HUES6 (cell line): Measurements from ENCODE around the gene L3HYPDH.
"Not testable (repeated sequence)": the region's sequence is repeated elsewhere in the genome, so short reads cannot be mapped to it uniquely, and the experiment has no call there.

Experiments used
- H3K27ac ChIP-seq: 2 replicates; pipeline ENCODE4 v1.7.0; 2013; ENCODE audit warnings: low read depth, mild to moderate bottlenecking, low read length, inconsistent platforms
- H3K27me3 ChIP-seq: 2 replicates; pipeline ENCODE4 v1.6.1; 2013; ENCODE audit warnings: low read length; ENCODE audit not compliant: control insufficient read depth, insufficient read depth
- H3K36me3 ChIP-seq: 2 replicates; pipeline ENCODE4 v1.6.1; 2013; ENCODE audit warnings: low read length; ENCODE audit not compliant: control insufficient read depth, insufficient read depth
- H3K4me1 ChIP-seq: 2 replicates; pipeline ENCODE4 v1.6.1; 2013; ENCODE audit warnings: low read length; ENCODE audit not compliant: control insufficient read depth, insufficient read depth
- H3K4me3 ChIP-seq: 2 replicates; pipeline ENCODE4 v1.5.1; 2013; ENCODE audit warnings: low read depth, low read length
- H3K9ac ChIP-seq: one replicate; pipeline ENCODE4 v1.6.1; 2013; ENCODE audit warnings: mild to moderate bottlenecking, low read length
- H3K9me3 ChIP-seq: 2 replicates; pipeline ENCODE4 v1.6.1; 2013; ENCODE audit warnings: low read depth, low read length; ENCODE audit not compliant: control insufficient read depth, insufficient read depth

The L3HYPDH gene

GRCh38 chr14:59455411-59455810, 28.8 kb downstream of the L3HYPDH start:
- H3K27ac ChIP-seq, result no peak overlapping the region
- no peak overlapping the region for H3K9ac ChIP-seq
- peaks cover under 1% of the 10 kb centered on the region; the same call in 1 of the 2 replicates for H3K36me3 ChIP-seq
- H3K9me3 ChIP-seq, result no peaks in the 10 kb centered on the region
- H3K4me1 ChIP-seq, result no peaks in the 10 kb centered on the region
- no peak overlapping the region for H3K4me3 ChIP-seq
- H3K27me3 ChIP-seq, result no peaks in the 10 kb centered on the region

DNA sequence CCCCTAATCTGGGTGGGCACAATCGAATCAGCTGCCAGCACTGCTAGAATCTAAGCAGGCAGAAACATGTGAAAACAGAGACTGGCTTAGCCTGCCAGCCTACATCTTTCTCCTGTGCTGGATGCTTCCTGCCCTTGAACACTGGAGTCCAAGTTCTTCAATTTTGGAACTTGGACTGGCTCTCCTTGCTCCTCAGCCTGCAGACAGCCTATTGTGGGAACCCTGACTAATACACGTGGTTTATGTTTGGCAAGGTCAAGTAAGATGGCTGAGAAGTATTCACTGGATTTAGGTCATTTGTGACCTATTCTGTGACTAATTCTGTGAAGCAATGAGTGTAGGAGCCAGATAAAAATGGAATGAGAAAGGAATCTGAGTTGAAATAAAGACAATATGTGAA, 30.1 kb downstream of the L3HYPDH start:
- Histone ChIP-seq H3K4me3 (no peak overlapping the region), H3K4me1 (no peaks in the 10 kb centered on the region), H3K9me3 (no peaks in the 10 kb centered on the region), H3K36me3 (no peaks in the 10 kb centered on the region; the same call in 1 of the 2 replicates), H3K27me3 (no peaks in the 10 kb centered on the region), H3K9ac (no peak overlapping the region), H3K27ac (no peak overlapping the region)

- H3K27ac ChIP-seq, result no peak overlapping the region
- no peak overlapping the region for H3K9ac ChIP-seq
- no peaks in the 10 kb centered on the region; the same call in 1 of the 2 replicates for H3K36me3 ChIP-seq
- H3K4me3 ChIP-seq, result no peak overlapping the region
- H3K9me3 ChIP-seq, result no peaks in the 10 kb centered on the region
- no peaks in the 10 kb centered on the region for H3K27me3 ChIP-seq
- H3K4me1 ChIP-seq, result no peaks in the 10 kb centered on the region
Measured at GRCh38 chr14:59451849-59452248, 32.4 kb downstream of the L3HYPDH start.

DNA sequence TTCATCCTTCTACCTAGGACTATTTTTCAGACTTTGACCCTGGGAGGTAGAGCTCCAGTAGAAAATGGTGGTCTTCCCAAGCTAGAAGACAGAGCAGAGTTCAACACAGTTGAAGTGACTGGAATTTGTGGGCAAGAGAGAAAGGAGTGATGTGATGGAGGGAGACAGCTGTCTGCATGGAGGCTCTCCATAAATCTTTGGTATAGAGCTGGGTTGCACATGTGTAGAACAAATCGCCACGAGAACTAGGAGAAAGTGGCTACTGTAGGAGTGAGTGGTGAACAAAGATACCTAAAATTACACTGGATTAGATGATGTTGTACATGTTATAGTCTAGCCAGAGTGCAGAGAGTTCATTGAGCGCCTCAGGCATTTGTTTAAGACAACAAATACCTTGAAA, 33.5 kb downstream of the L3HYPDH start:
- Histone ChIP-seq H3K36me3 (no peaks in the 10 kb centered on the region; the same call in 1 of the 2 replicates), H3K27ac (no peak overlapping the region), H3K27me3 (no peaks in the 10 kb centered on the region), H3K9me3 (no peaks in the 10 kb centered on the region), H3K4me3 (no peak overlapping the region), H3K9ac (no peak overlapping the region), H3K4me1 (no peaks in the 10 kb centered on the region)

DNA sequence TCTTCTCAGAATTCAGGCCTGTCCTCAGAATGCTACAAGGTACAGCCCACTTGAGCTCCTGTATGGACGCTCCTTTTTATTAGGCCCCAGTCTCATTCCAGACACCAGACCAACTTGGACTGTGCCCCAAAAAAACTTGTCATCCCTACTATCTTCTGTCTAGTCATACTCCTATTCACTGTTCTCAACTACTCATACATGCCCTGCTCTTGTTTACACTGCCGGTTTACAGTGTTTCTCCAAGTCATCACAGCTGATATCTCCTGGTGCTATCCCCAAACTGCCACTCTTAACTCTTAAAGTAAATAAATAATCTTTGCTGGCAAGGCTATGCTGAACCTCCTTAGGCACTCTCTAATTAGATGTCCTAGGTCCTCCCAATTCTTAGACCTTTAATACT, 35.5 kb downstream of the L3HYPDH start:
- not testable (repeated sequence) for H3K9ac ChIP-seq, H3K36me3 ChIP-seq, H3K9me3 ChIP-seq, H3K4me3 ChIP-seq, H3K27ac ChIP-seq, H3K27me3 ChIP-seq, H3K4me1 ChIP-seq

DNA sequence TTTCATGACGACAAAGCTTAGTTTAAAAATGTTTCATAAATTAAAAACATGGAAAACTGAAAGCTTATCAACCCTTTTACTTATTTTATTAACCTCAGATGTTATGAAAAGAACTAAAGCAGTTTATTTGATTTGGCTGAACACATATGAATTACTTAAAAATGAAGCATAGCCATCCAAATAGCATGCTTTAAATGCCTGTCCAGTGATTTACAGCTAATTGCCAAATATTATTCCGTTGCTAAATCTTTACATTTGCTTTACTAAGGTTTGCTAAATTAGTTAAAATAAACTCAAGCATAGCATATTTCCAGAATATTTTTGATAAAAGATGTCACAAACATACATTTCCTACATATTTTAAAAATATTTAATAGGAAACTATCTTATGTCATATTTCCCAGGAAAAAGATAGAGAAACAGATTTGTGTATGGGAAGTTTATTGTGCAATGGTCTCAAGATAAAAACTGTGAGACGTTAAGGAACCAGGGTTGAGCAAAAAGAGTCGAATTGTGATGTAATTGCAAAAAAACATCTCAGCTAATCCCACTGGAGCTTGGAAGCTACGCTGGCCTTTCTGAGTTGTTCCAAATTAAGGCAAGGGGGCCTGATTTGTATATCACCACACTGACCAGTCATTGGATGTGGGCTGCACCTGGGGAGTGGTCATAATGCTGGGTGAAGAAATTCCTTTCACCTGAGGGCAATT, 44.8 kb downstream of the L3HYPDH start:
- no peak overlapping the region for H3K4me3 ChIP-seq
- H3K9me3 ChIP-seq, result no peaks in the 10 kb centered on the region
- no peaks in the 10 kb centered on the region for H3K27me3 ChIP-seq
- H3K36me3 ChIP-seq, result no peaks in the 10 kb centered on the region
- H3K27ac ChIP-seq, result no peak overlapping the region
- no peak overlapping the region for H3K9ac ChIP-seq
- H3K4me1 ChIP-seq, result no peaks in the 10 kb centered on the region

GRCh38 chr14:59438195-59438647, 46.0 kb downstream of the L3HYPDH start:
- Histone ChIP-seq H3K27ac (no peak overlapping the region), H3K27me3 (no peaks in the 10 kb centered on the region), H3K4me3 (no peak overlapping the region), H3K9ac (no peak overlapping the region), H3K36me3 (no peaks in the 10 kb centered on the region), H3K4me1 (no peaks in the 10 kb centered on the region), H3K9me3 (no peaks in the 10 kb centered on the region)

GRCh38 chr14:59435987-59436386, 48.2 kb downstream of the L3HYPDH start:
- Histone ChIP-seq H3K27ac (no peak overlapping the region), H3K27me3 (no peaks in the 10 kb centered on the region), H3K9me3 (no peaks in the 10 kb centered on the region), H3K36me3 (no peaks in the 10 kb centered on the region), H3K4me3 (no peak overlapping the region), H3K9ac (no peak overlapping the region), H3K4me1 (no peaks in the 10 kb centered on the region)

GRCh38 chr14:59435101-59435500, 49.1 kb downstream of the L3HYPDH start:
- Histone ChIP-seq H3K4me3 (no peak overlapping the region), H3K4me1 (no peaks in the 10 kb centered on the region), H3K27me3 (no peaks in the 10 kb centered on the region), H3K36me3 (no peaks in the 10 kb centered on the region), H3K9me3 (no peaks in the 10 kb centered on the region), H3K9ac (no peak overlapping the region), H3K27ac (no peak overlapping the region)

GRCh38 chr14:59429790-59430189, 54.4 kb downstream of the L3HYPDH start:
- Histone ChIP-seq H3K27ac (no peak overlapping the region), H3K9ac (no peak overlapping the region), H3K9me3 (no peaks in the 10 kb centered on the region), H3K4me1 (0 out of 2 replicates have a peak, but pooled peaks cover 4% of the 10 kb centered on the region), H3K36me3 (no peaks in the 10 kb centered on the region), H3K27me3 (no peaks in the 10 kb centered on the region), H3K4me3 (no peak overlapping the region)

DNA sequence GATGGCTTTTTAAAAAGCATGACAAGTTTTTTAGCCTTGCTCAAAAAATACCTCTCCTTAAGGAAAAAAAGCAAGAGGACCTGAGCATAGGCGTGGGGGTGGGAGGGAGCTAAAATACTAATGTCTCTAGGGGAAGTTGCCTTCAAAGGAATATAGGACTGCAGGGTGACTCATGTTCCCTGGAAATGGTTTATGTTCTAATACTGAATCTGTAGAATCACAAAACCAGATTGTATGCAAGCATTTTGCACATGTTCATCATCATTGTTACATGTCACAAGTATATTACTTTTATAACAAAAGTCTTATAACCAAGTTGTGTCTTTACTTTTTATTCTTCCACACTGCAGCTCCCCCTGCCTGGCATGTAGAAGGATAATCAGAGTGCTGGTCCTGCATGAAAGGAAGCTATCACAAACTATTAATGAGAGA, 55.6 kb downstream of the L3HYPDH start:
- Histone ChIP-seq H3K36me3 (no peaks in the 10 kb centered on the region), H3K27me3 (no peaks in the 10 kb centered on the region), H3K27ac (no peak overlapping the region), H3K9me3 (no peaks in the 10 kb centered on the region), H3K4me3 (no peak overlapping the region), H3K4me1 (0 out of 2 replicates have a peak, but pooled peaks cover 4% of the 10 kb centered on the region), H3K9ac (no peak overlapping the region)
